ENCODE results near the gene BCCIP. TPM values are rescaled to one million over a fixed set of nuclear protein-coding genes. Genes with fewer than 3 reads are reported as not detected.

The BCCIP gene
- polyA plus RNA-seq, 1 of the 3 experiments (the other 2 are of a cell fraction) = 28.0 TPM

DNA sequence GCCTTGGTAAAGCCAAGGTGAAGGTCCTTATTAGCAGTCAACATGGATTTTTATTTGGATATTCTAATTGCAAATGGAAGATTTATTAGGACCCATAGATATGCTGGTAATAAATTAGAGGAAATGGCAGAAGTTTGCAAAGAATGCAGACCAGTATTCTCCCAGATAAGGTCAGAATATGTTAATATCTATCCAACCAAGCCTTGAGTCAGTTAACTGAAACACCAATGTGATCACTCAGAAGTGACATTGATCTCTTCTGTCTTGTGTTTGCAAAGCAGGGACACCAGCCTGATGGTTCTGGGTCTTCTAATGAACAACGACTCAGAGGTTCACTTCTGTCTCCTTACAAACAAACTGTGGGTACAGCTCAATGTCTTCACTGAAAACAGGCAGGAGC lies 21.8 kb upstream of the BCCIP start:
- Histone ChIP-seq H3K9me3 (no peaks in the 10 kb centered on the region), H3K9ac (no peak overlapping the region), H2AFZ (ENCODE audit: low read depth) (no peak overlapping the region), H3K27me3 (ENCODE audit: insufficient read depth) (no peaks in the 10 kb centered on the region), H3F3A (replicated peaks; ENCODE audit: insufficient read depth) (no peaks in the 10 kb centered on the region), H3K4me1 (ENCODE audit: control insufficient read depth in 1 of 2, insufficient read depth in 2 of 2, low read depth in 1 of 2, low read length in 1 of 2) (no peaks in the 10 kb centered on the region), H4K20me1 (ENCODE audit: insufficient read depth) (no peaks in the 10 kb centered on the region), H3K79me2 (ENCODE audit: insufficient read depth) (no peaks in the 10 kb centered on the region), H3K4me3 (ENCODE audit: low read depth in 2 of 2, low read length in 1 of 2) (no peak overlapping the region), H3K4me2 (no peak overlapping the region), H3K36me3 (replicated peaks in 1 of 2; ENCODE audit: control insufficient read depth in 1 of 2, insufficient read depth in 2 of 2, low read length in 1 of 2) (peaks cover 15 to 78% of the 10 kb centered on the region in 2 experiments), H3K27ac (ENCODE audit: low read depth in 2 of 2, low read length in 1 of 2) (no peak overlapping the region), H3K9me2 (no peaks in the 10 kb centered on the region)
- no peak for DNase-seq
- ChIA-PET POLR2A (no interaction called here), CTCF (interaction anchor here (1.0 kb wide), 1 partner anchor 64 kb away, joined by 3 read pairs; no protein-coding TSS in a partner anchor)
- WGBS (ENCODE audit: low lambda C conversion rate) = 100% methylated on average over 1 of the region's 1 CpG
- no peak for TF ChIP-seq EP300 (IDR thresholded peaks at IDR 0.05; ENCODE audit: borderline replicate concordance in 1 of 2, low read depth in 1 of 2, low read length in 1 of 2)
- TF ChIP-seq YY1 (IDR thresholded peaks at IDR 0.05; ENCODE audit: low read depth) = no peak
- TF ChIP-seq POLR2AphosphoS5 (IDR thresholded peaks at IDR 0.05; ENCODE audit: low read depth, low read length) = no peak
- TF ChIP-seq MAX (IDR thresholded peaks at IDR 0.05; ENCODE audit: low read depth) = no peak
- TF ChIP-seq RCOR1 (IDR thresholded peaks at IDR 0.05; ENCODE audit: low read length) = no peak
- TF ChIP-seq TCF12 (IDR thresholded peaks at IDR 0.05) = no peak
- no peak for TF ChIP-seq FOXJ3 (CRISPR knock-in tag; IDR thresholded peaks at IDR 0.05)
- TF ChIP-seq, protein P1, sequence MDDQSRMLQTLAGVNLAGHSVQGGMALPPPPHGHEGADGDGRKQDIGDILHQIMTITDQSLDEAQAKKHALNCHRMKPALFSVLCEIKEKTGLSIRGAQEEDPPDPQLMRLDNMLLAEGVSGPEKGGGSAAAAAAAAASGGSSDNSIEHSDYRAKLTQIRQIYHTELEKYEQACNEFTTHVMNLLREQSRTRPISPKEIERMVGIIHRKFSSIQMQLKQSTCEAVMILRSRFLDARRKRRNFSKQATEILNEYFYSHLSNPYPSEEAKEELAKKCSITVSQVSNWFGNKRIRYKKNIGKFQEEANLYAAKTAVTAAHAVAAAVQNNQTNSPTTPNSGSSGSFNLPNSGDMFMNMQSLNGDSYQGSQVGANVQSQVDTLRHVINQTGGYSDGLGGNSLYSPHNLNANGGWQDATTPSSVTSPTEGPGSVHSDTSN (IDR thresholded peaks at IDR 0.05) = no peak
- TF ChIP-seq JUND (IDR thresholded peaks at IDR 0.05) = no peak
- TF ChIP-seq GABPA (IDR thresholded peaks at IDR 0.05; ENCODE audit: low read depth) = no peak
- no peak for TF ChIP-seq CTCF (IDR thresholded peaks at IDR 0.05)
- TF ChIP-seq CHD2 (IDR thresholded peaks at IDR 0.05; ENCODE audit: low read length, partially characterized antibody) = no peak
- TF ChIP-seq, protein P2, sequence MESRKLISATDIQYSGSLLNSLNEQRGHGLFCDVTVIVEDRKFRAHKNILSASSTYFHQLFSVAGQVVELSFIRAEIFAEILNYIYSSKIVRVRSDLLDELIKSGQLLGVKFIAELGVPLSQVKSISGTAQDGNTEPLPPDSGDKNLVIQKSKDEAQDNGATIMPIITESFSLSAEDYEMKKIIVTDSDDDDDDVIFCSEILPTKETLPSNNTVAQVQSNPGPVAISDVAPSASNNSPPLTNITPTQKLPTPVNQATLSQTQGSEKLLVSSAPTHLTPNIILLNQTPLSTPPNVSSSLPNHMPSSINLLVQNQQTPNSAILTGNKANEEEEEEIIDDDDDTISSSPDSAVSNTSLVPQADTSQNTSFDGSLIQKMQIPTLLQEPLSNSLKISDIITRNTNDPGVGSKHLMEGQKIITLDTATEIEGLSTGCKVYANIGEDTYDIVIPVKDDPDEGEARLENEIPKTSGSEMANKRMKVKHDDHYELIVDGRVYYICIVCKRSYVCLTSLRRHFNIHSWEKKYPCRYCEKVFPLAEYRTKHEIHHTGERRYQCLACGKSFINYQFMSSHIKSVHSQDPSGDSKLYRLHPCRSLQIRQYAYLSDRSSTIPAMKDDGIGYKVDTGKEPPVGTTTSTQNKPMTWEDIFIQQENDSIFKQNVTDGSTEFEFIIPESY (IDR thresholded peaks at IDR 0.05; ENCODE audit: borderline replicate concordance, low read depth) = no peak
- TF ChIP-seq, protein P3, sequence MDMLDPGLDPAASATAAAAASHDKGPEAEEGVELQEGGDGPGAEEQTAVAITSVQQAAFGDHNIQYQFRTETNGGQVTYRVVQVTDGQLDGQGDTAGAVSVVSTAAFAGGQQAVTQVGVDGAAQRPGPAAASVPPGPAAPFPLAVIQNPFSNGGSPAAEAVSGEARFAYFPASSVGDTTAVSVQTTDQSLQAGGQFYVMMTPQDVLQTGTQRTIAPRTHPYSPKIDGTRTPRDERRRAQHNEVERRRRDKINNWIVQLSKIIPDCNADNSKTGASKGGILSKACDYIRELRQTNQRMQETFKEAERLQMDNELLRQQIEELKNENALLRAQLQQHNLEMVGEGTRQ (IDR thresholded peaks at IDR 0.05; ENCODE audit: borderline replicate concordance, low read depth, low read length) = no peak
- no peak for TF ChIP-seq MXI1 (IDR thresholded peaks at IDR 0.05; ENCODE audit: low read depth, low read length)
- TF ChIP-seq, protein P4, sequence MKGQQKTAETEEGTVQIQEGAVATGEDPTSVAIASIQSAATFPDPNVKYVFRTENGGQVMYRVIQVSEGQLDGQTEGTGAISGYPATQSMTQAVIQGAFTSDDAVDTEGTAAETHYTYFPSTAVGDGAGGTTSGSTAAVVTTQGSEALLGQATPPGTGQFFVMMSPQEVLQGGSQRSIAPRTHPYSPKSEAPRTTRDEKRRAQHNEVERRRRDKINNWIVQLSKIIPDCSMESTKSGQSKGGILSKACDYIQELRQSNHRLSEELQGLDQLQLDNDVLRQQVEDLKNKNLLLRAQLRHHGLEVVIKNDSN (IDR thresholded peaks at IDR 0.05; ENCODE audit: borderline replicate concordance, low read depth) = no peak
- TF ChIP-seq GATA2 (CRISPR knock-in tag; IDR thresholded peaks at IDR 0.05) = no peak
